Sigmoid colon (tissue), 7 donors: ENCODE measurements around the gene OR4P4. TPM values are rescaled to one million over a fixed set of nuclear protein-coding genes. Genes with fewer than 3 reads are reported as not detected.

Experiments used
- DNase-seq: peaks from one replicate; pipeline ENCODE4 v3.0.0-alpha.2; 2019
- H3K27ac ChIP-seq, 4 donors: fragments of 200-600 bp; sonication (generic); one replicate each; pipeline ENCODE4 v1.5.1; 2016 to 2019; ENCODE audit warnings: mild to moderate bottlenecking in 1 of 4
- H3K27me3 ChIP-seq, 3 donors: fragments of 200-600 bp; sonication (generic); one replicate each; pipeline ENCODE4 v1.5.1; 2019; ENCODE audit warnings: mild to moderate bottlenecking in 1 of 3
- H3K36me3 ChIP-seq, 4 donors: fragments of 200-600 bp; sonication (generic); one replicate each; pipeline ENCODE4 v1.5.1; 2016 to 2019
- H3K4me1 ChIP-seq, 4 donors: fragments of 200-600 bp; sonication (generic); one replicate each; pipeline ENCODE4 v1.5.1; 2017 to 2019
- H3K4me3 ChIP-seq, 4 donors: fragments of 200-600 bp; sonication (generic); one replicate each; pipeline ENCODE4 v1.5.1; 2017 to 2019; ENCODE audit warnings: mild to moderate bottlenecking in 2 of 4, moderate library complexity in 1 of 4
- H3K9me3 ChIP-seq, 4 donors: fragments of 200-600 bp in 3 of 4; sonication (generic) in 3 of 4; one replicate each; pipeline versions ENCODE4 v1.5.1 to v1.6.1; 2013 to 2019
- POLR2AphosphoS5 ChIP-seq, 4 donors: sonication (generic); formaldehyde crosslinking; IDR thresholded peaks; one replicate each; pipeline ENCODE4 v1.6.1; 2017; ENCODE audit warnings: antibody characterized with exemption in 4 of 4
- WGBS, 2 donors: extraction: QIAGEN DNeasy Blood & Tissue Kit; methylation state at CpG; one replicate each; pipeline ENCODE4 v1.1.7; 2013; 5-methylcytosine and 5-hydroxymethylcytosine counted together
- intact Hi-C: fragments of 100-400 bp; cut with DNase I; formaldehyde crosslinking; loops from one replicate; pipeline ENCODE4 v1.15.1; 2023
- polyA plus RNA-seq, 3 donors: library from polyadenylated mRNA; stranded (reverse); fragments of 200-250 nt; gene quantifications; one replicate each; pipeline ENCODE4 v1.2.3, GENCODE V29; 2013
- total RNA-seq, 4 donors: library from RNA; depleted of rRNA; stranded (reverse); fragments of >200 nt; gene quantifications; one replicate each; pipeline ENCODE4 v1.1.0, GENCODE V29; 2016
- donor health status: healthy with polysubstance abuse.
- donor health status: Bipolar disorder and iron deficiency.
- donor health status: healthy.

The OR4P4 gene
- total and polyA plus RNA-seq, 7 donors: not detected

GRCh38 chr11:55673860-55674259 is 38.9 kb downstream of the OR4P4 start:
- Histone ChIP-seq H3K27ac (no peak overlapping the region), H3K4me1 (no peaks in the 10 kb centered on the region), H3K4me3 (no peak overlapping the region), H3K9me3 (no peaks in the 10 kb centered on the region), H3K27me3 (no peaks in the 10 kb centered on the region), H3K36me3 (no peaks in the 10 kb centered on the region)
- no peak for DNase-seq
- no peak for TF ChIP-seq POLR2AphosphoS5 (IDR thresholded peaks at IDR 0.05)
- intact Hi-C loops: no loop called here
- 66 to 68% methylated on average over 5 of the region's 5 CpGs for WGBS, 2 donors

Other genes with a start within 250 kb of the OR4P4 start
- gene OR4C15, start 80.6 kb upstream of the OR4P4 start, total RNA-seq: not detected
- gene OR4C15, start 80.6 kb upstream of the OR4P4 start, polyA plus RNA-seq: not detected
- gene OR4C16, start 63.0 kb upstream of the OR4P4 start, total RNA-seq: not detected
- gene OR4C16, start 63.0 kb upstream of the OR4P4 start, polyA plus RNA-seq: not detected
- not detected for gene OR4C11, start 27.5 kb upstream of the OR4P4 start, total RNA-seq
- gene OR4C11, start 27.5 kb upstream of the OR4P4 start, polyA plus RNA-seq: not detected
- gene OR4S2, start 13.2 kb downstream of the OR4P4 start, total RNA-seq: not detected
- not detected for gene OR4S2, start 13.2 kb downstream of the OR4P4 start, polyA plus RNA-seq
- gene OR4C6, start 27.1 kb downstream of the OR4P4 start, total RNA-seq: not detected
- not detected for gene OR4C6, start 27.1 kb downstream of the OR4P4 start, polyA plus RNA-seq
- gene OR5D13, start 138.3 kb downstream of the OR4P4 start, total RNA-seq: not detected
- not detected for gene OR5D13, start 138.3 kb downstream of the OR4P4 start, polyA plus RNA-seq
- not detected for gene OR5D14, start 160.4 kb downstream of the OR4P4 start, total RNA-seq
- not detected for gene OR5D14, start 160.4 kb downstream of the OR4P4 start, polyA plus RNA-seq
- not detected for gene OR5L1, start 176.3 kb downstream of the OR4P4 start, total RNA-seq
- gene OR5L1, start 176.3 kb downstream of the OR4P4 start, polyA plus RNA-seq: not detected
- not detected for gene OR5D18, start 184.5 kb downstream of the OR4P4 start, total RNA-seq
- not detected for gene OR5D18, start 184.5 kb downstream of the OR4P4 start, polyA plus RNA-seq
- gene OR5L2, start 192.1 kb downstream of the OR4P4 start, total RNA-seq: not detected
- not detected for gene OR5L2, start 192.1 kb downstream of the OR4P4 start, polyA plus RNA-seq
- gene OR5D16, start 203.6 kb downstream of the OR4P4 start, total RNA-seq: not detected
- not detected for gene OR5D16, start 203.6 kb downstream of the OR4P4 start, polyA plus RNA-seq
- not detected for gene TRIM51, start 248.2 kb downstream of the OR4P4 start, total RNA-seq
- not detected for gene TRIM51, start 248.2 kb downstream of the OR4P4 start, polyA plus RNA-seq